ENCODE data around the gene OR8A1. TPM values are rescaled to one million over a fixed set of nuclear protein-coding genes. Genes with fewer than 3 reads are reported as not detected.

The OR8A1 gene
- not detected for total RNA-seq

DNA sequence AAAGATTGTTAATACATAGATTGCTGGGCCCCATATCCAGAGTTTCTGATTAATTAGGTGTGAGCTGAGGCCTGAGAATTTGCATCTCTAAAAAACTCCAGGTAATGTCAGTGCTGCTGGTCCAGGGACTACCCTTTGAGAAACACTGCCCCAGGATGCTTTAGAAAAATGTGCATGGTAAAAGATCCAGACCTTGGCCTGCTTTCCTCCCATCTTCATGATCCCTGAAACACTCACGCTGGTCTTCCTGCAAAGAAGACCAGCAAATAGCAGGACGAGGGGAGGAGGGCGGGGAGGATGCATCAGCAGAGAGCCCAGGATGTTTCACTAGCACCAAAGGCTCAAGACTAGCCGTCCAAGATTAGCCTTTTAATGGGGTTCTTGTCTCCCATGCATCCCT, at the start of gene OR8A1:
TSS of gene OR8A1 (plus strand) at position 301 of the 400 bp plus-strand sequence. CDS start 123 bp downstream, outside the sequence.
- no peak for DNase-seq
- H3K27ac Mint-ChIP-seq: no peak within 1 kb of the TSS
- H3K4me3 Mint-ChIP-seq: no peak within 1 kb of the TSS
- no peaks in the 10 kb centered on the region for H3K9me3 Mint-ChIP-seq
- peaks cover 19% of the 10 kb centered on the region for H3K27me3 Mint-ChIP-seq
- no peaks in the 10 kb centered on the region for H3K36me3 Mint-ChIP-seq
- no peaks in the 10 kb centered on the region for H3K4me1 Mint-ChIP-seq

DNA sequence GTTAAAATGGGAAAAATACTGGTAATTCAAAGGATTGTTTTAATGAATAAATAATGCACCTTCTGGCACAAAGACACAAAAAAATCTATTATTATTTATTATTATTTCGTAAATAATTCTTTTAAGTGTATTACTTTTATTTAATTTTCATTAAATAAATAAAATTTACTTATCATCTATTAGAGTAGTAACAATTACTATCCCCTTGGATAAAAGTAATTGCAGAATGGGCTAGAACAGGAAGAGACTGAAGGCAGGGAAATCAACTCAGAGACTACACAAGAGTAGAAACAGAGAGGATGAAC, 49.3 kb upstream of the OR8A1 start:
- H3K36me3 Mint-ChIP-seq: no peaks in the 10 kb centered on the region
- no peak for DNase-seq
- H3K4me3 Mint-ChIP-seq: no peak overlapping the region
- H3K4me1 Mint-ChIP-seq: no peaks in the 10 kb centered on the region
- H3K27me3 Mint-ChIP-seq: peaks cover 4% of the 10 kb centered on the region
- no peak overlapping the region for H3K27ac Mint-ChIP-seq
- H3K9me3 Mint-ChIP-seq: no peaks in the 10 kb centered on the region

- Mint-ChIP-seq H3K27ac (no peak overlapping the region), H3K27me3 (peaks cover 27% of the 10 kb centered on the region), H3K4me1 (no peaks in the 10 kb centered on the region), H3K4me3 (no peak overlapping the region), H3K36me3 (no peaks in the 10 kb centered on the region), H3K9me3 (peaks cover 7% of the 10 kb centered on the region)
- DNase-seq: no peak
Observed at GRCh38 chr11:124533626-124534025, 36.2 kb upstream of the OR8A1 start.

GRCh38 chr11:124534051-124534450, 35.7 kb upstream of the OR8A1 start:
- H3K27ac Mint-ChIP-seq: no peak overlapping the region
- DNase-seq: no peak
- no peaks in the 10 kb centered on the region for H3K4me1 Mint-ChIP-seq
- no peaks in the 10 kb centered on the region for H3K36me3 Mint-ChIP-seq
- H3K4me3 Mint-ChIP-seq: no peak overlapping the region
- peaks cover 3% of the 10 kb centered on the region for H3K9me3 Mint-ChIP-seq
- peaks cover 23% of the 10 kb centered on the region for H3K27me3 Mint-ChIP-seq

DNA sequence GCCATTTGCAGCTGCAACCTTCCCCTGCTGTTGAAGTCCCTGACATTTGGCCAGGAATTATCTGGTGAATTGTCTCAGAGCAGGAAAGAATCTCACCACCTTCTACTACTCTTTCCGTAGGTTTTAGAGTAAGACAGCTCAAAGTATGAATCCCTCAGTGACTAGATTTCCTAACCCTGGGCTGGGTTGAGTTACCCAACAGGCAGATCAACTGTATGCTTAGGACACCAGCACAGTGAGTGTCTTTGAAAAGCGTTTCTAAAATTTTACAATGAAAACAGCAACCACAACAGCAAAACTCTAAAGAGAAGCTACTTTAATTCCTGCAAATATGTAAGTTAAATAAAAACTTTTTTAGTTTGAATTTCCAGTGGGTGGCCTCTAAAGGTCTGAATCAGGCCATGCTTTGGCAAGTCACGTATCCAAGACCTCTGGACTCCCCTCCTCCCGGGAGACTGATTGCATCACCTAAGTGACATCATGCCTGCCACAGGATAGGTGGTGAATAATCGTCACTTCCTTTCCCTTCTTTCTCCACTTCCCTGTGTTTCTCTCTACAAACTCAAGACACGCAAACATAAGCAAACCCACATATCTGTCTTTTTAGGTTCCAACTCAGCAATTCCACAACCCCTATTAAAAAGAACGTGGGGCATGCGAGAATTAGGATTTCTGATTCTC, 34.1 kb upstream of the OR8A1 start:
- no peak for DNase-seq
- Mint-ChIP-seq H3K27ac (no peak overlapping the region), H3K27me3 (peaks cover 15% of the 10 kb centered on the region), H3K4me3 (no peak overlapping the region), H3K36me3 (no peaks in the 10 kb centered on the region), H3K9me3 (no peaks in the 10 kb centered on the region), H3K4me1 (no peaks in the 10 kb centered on the region)

GRCh38 chr11:124536520-124536919, 33.3 kb upstream of the OR8A1 start:
- H3K4me1 Mint-ChIP-seq: no peaks in the 10 kb centered on the region
- H3K4me3 Mint-ChIP-seq: no peak overlapping the region
- H3K36me3 Mint-ChIP-seq: no peaks in the 10 kb centered on the region
- peaks cover 9% of the 10 kb centered on the region for H3K27me3 Mint-ChIP-seq
- no peak for DNase-seq
- no peak overlapping the region for H3K27ac Mint-ChIP-seq
- H3K9me3 Mint-ChIP-seq: no peaks in the 10 kb centered on the region

DNA sequence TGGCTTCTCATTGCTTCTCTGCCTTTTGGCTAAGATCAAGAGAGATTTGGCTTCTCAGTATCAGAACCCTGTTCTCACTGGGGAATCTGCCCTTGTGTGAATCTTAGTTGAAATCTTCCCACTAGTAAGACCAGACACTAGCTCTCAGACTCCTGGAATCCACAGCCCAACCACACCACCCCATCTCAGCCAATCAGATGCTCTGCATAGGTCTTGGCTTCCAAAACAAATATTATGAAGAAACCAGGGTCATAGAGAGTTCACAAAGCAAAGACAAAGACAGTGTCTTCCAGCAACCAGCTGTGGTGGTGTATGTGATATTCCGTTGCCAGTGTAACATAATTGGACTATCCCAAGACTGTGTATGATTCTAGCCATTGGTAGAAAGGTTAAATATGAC, 31.8 kb upstream of the OR8A1 start:
- Mint-ChIP-seq H3K9me3 (no peaks in the 10 kb centered on the region), H3K4me1 (no peaks in the 10 kb centered on the region), H3K4me3 (no peak overlapping the region)

DNA sequence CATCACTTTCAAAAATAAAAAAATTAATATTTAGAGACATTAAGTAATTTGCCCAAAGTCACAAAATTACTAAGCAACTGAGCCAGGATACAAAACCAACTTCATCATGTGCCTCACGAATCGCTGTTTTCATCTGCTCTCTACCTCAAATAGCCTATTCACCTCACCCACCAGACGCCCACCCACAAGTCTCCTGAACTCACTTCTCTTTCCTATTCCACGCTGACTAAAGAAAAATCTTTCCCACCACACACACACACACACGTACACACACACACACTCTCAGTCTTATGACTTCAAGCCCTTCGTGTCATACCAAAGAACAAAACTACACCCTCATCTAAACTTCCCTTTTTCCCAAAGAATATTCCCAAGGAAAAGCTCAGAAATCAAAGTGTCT, 28.6 kb upstream of the OR8A1 start:
- no peaks in the 10 kb centered on the region for H3K9me3 Mint-ChIP-seq
- no peaks in the 10 kb centered on the region for H3K36me3 Mint-ChIP-seq
- no peaks in the 10 kb centered on the region for H3K4me1 Mint-ChIP-seq
- peaks cover 13% of the 10 kb centered on the region for H3K27me3 Mint-ChIP-seq
- DNase-seq: no peak
- H3K27ac Mint-ChIP-seq: no peak overlapping the region
- H3K4me3 Mint-ChIP-seq: no peak overlapping the region

More for the DNA sequence above, 31.8 kb upstream of the OR8A1 start:
- H3K36me3 Mint-ChIP-seq: no peaks in the 10 kb centered on the region
- DNase-seq: no peak
- H3K27ac Mint-ChIP-seq: no peak overlapping the region
- H3K27me3 Mint-ChIP-seq: peaks cover 11% of the 10 kb centered on the region

DNA sequence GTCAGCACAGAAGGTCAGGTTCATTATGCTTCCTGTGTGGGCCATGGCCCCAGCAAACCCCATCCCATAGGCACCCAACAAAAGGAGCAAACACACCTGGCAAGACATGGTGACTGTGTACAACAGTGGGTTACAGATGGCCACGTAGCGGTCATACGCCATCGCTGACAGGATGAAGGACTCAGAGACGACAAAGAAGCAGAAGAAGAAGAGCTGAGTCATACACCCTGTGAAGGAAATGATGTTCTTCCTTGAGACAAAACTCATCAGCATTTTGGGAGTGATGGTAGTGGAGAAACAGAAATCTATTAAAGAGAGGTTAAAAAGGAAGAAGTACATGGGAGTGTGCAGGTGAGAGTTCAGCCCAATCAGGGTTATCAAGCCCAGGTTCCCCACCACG, 26.7 kb upstream of the OR8A1 start:
- Mint-ChIP-seq H3K36me3 (no peaks in the 10 kb centered on the region), H3K27ac (no peak overlapping the region), H3K27me3 (peaks cover 15% of the 10 kb centered on the region), H3K4me1 (no peaks in the 10 kb centered on the region), H3K4me3 (no peak overlapping the region), H3K9me3 (no peaks in the 10 kb centered on the region)
- no peak for DNase-seq

DNA sequence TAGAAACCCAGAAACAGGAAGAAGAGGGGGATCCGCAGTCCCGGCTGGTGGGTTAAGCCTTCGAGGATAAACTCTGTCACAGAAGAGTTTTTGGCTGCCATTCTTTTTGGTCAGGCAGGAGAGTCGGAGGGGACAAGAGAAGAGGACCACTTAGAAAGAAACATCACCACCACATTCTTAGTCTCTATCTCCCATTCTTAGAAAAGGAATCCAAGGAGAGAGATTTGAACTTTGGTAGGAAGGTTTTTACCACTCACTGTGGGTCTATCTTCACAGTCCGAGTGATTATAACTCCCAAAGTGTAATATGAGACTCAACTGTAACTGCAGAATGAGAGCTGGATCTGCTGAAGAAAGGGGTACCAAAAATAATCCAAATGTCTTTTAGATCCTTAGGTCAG, 26.2 kb upstream of the OR8A1 start, which contains the start of gene OR8B12:
TSS of gene OR8B12 (minus strand) at position 101 of the 400 bp plus-strand sequence. CDS start at position 101, 0 bp downstream.
- no peak within 1 kb of the TSS for H3K4me3 Mint-ChIP-seq
- no peaks in the 10 kb centered on the region for H3K36me3 Mint-ChIP-seq
- DNase-seq: no peak
- no peaks in the 10 kb centered on the region for H3K4me1 Mint-ChIP-seq
- H3K27ac Mint-ChIP-seq: no peak within 1 kb of the TSS
- H3K9me3 Mint-ChIP-seq: no peaks in the 10 kb centered on the region
- H3K27me3 Mint-ChIP-seq: peaks cover 15% of the 10 kb centered on the region

DNA sequence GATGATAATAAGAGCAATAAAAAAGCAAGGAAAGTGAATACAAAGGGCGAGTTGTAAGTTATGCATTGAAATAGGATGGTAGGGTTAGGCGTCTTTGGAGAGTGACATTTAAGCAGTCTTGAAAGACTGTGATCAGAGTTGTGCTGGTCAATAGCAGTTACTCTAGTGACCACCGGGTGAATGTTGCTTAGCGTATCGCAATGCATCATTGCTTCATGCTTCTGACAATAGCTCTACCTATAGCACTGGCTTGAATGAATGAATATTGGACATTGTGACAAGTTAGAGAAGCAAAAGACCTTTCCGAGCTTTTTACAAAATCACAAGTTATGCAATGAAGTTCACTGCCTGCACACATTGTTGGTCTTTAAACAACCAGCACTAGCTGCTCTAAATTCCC, 18.6 kb upstream of the OR8A1 start:
- Mint-ChIP-seq H3K36me3 (no peaks in the 10 kb centered on the region), H3K4me1 (no peaks in the 10 kb centered on the region), H3K4me3 (no peak overlapping the region), H3K27me3 (peaks cover 10% of the 10 kb centered on the region), H3K27ac (no peak overlapping the region), H3K9me3 (no peaks in the 10 kb centered on the region)
- DNase-seq: no peak

DNA sequence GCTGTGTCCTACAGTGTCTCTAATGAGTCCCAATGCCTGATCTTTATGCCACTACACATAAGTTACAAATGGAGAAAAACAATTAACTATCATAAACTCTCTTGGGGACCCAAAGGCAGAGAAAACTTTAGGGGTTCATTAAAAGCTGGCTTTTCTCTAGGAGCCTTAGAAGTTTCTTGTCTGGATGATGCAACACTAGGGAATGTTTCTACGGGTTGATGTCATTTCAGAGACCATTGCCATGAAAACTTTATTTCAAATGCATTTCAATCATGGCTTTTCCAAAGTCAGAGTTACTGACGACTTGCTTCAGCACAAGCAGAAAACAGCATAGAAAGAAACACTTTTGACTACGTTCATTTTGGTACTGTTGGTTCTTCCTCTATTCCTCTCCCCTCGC, 17.8 kb upstream of the OR8A1 start:
- no peaks in the 10 kb centered on the region for H3K36me3 Mint-ChIP-seq
- H3K9me3 Mint-ChIP-seq: no peaks in the 10 kb centered on the region
- H3K27me3 Mint-ChIP-seq: peaks cover 7% of the 10 kb centered on the region
- no peak overlapping the region for H3K4me3 Mint-ChIP-seq
- DNase-seq: no peak
- no peak overlapping the region for H3K27ac Mint-ChIP-seq
- H3K4me1 Mint-ChIP-seq: no peaks in the 10 kb centered on the region

DNA sequence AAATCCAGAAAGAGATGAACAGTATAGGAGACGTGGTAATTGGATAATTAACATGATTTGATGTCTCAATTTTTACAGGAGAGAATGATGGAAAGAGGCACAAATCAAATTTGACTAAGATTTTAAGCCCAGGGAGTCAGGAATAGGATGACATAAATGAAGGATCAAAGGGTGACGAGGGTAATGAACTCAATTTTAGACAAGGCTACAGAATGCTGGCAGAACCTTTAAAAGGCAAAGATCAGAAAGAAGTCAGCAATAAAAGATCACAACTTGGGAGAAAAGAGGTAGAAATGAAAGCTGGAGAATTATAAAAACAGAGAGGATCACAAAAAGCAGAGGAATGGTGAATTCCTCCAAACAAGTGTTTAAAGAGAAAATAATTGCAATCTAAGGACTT, 13.0 kb upstream of the OR8A1 start:
- H3K4me1 Mint-ChIP-seq: no peaks in the 10 kb centered on the region
- no peak for DNase-seq
- no peak overlapping the region for H3K27ac Mint-ChIP-seq
- no peak overlapping the region for H3K4me3 Mint-ChIP-seq
- no peaks in the 10 kb centered on the region for H3K9me3 Mint-ChIP-seq
- no peaks in the 10 kb centered on the region for H3K36me3 Mint-ChIP-seq
- H3K27me3 Mint-ChIP-seq: peaks cover 5% of the 10 kb centered on the region

- Mint-ChIP-seq H3K4me3 (no peak overlapping the region), H3K27ac (no peak overlapping the region), H3K9me3 (no peaks in the 10 kb centered on the region), H3K4me1 (no peaks in the 10 kb centered on the region), H3K36me3 (no peaks in the 10 kb centered on the region), H3K27me3 (peaks cover 22% of the 10 kb centered on the region)
- DNase-seq: no peak
Observed at GRCh38 chr11:124570160-124570559, 363 bp downstream of the OR8A1 start.

GRCh38 chr11:124577716-124578427, 8.1 kb downstream of the OR8A1 start:
- Mint-ChIP-seq H3K36me3 (no peaks in the 10 kb centered on the region), H3K9me3 (no peaks in the 10 kb centered on the region), H3K4me1 (no peaks in the 10 kb centered on the region), H3K27ac (no peak overlapping the region), H3K27me3 (peaks cover 9% of the 10 kb centered on the region), H3K4me3 (no peak overlapping the region)
- no peak for DNase-seq

DNA sequence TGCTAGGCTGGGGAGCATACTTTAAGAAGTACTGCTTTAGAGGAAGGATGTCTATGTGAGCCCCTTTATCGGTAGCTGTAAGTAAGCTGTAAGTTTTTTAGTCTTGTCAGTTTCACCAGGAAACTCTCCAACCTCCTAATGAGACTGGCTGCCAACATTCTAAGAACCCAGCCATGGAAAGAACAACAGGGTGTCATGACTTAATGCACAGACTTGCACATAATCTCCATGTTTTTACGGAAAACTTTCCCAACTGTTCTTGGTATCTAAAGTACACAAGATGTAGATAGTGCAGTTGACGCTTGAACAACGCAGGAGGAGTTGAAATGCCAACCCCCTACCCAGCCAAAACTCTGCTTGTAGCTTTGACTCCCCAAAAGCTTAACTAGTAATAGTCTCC, 9.0 kb downstream of the OR8A1 start:
- Mint-ChIP-seq H3K27me3 (peaks cover 9% of the 10 kb centered on the region), H3K4me3 (no peak overlapping the region), H3K4me1 (no peaks in the 10 kb centered on the region), H3K27ac (no peak overlapping the region), H3K9me3 (no peaks in the 10 kb centered on the region), H3K36me3 (no peaks in the 10 kb centered on the region)
- no peak for DNase-seq
